ENCODE results near the gene RABEP1. TPM values are rescaled to one million over a fixed set of nuclear protein-coding genes. Genes with fewer than 3 reads are reported as not detected.

The RABEP1 gene
- total and polyA plus RNA-seq, 2 experiments from 2014 or later, result 31.0 to 47.9 TPM

- peaks cover 17% of the 10 kb centered on the region for H3K4me1 ChIP-seq (ENCODE audit: insufficient read depth)
- no peak overlapping the region for H3K4me3 ChIP-seq
- H4K20me1 ChIP-seq (ENCODE audit: insufficient read depth, poor library complexity, severe bottlenecking), result no peaks in the 10 kb centered on the region
- TF ChIP-seq EZH2phosphoT487 (IDR thresholded peaks at IDR 0.05; ENCODE audit: low read depth, severe bottlenecking, unreplicated experiment) (no peak), EZH2 (IDR thresholded peaks at IDR 0.05; ENCODE audit: borderline replicate concordance) (no peak), CTCF (IDR thresholded peaks at IDR 0.05; ENCODE audit: poor library complexity) (no peak)
- peak overlapping the region; percentile 52 for H3K27ac ChIP-seq
- WGBS (ENCODE audit: low lambda C conversion rate, missing lambda C conversion rate), result 57% methylated on average over 4 of the region's 4 CpGs
- H3K79me2 ChIP-seq, result peaks cover 69% of the 10 kb centered on the region
- peaks cover 3% of the 10 kb centered on the region for H3K36me3 ChIP-seq (replicated peaks; ENCODE audit: insufficient read depth, low read depth)
- H3K9me3 ChIP-seq (ENCODE audit: low read depth), result no peaks in the 10 kb centered on the region
- no peaks in the 10 kb centered on the region for H3K27me3 ChIP-seq
- no peak overlapping the region for H3K4me2 ChIP-seq
- no peak overlapping the region for H2AFZ ChIP-seq
- H3K9me2 ChIP-seq (replicated peaks; ENCODE audit: insufficient read depth), result no peaks in the 10 kb centered on the region
- DNase-seq (ENCODE audit: low spot score), result peak; percentile 49
These were observed 131.6 kb downstream of the RABEP1 start for GRCh38 chr17:5413682-5414081.

DNA sequence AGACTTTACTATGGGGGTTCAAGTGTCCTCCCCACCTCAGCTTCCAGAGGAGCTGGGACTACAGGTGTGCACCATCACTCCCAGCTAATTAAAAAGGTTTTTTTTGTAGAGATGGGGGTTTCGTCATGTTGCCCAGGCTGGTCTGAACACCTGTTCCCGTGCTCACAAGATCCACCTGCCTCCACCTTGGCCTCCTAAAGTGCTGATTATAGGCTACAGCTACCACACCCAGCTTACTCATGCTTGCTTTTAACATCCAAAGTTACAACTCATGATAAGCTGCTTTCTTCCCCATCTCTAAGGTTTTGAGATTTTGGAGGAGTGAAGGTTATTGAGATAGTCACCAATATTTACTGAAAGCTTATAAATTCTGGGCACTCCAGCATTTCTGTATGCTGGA, 134.8 kb downstream of the RABEP1 start:
- Histone ChIP-seq H3K4me1 (ENCODE audit: insufficient read depth) (peaks cover 28% of the 10 kb centered on the region), H3K4me2 (peak overlapping the region; percentile 74), H3K79me2 (peaks cover 73% of the 10 kb centered on the region), H3K27ac (peak overlapping the region; percentile 97), H2AFZ (no peak overlapping the region), H3K9me2 (replicated peaks; ENCODE audit: insufficient read depth) (no peaks in the 10 kb centered on the region), H3K27me3 (no peaks in the 10 kb centered on the region), H3K36me3 (replicated peaks; ENCODE audit: insufficient read depth, low read depth) (peaks cover 3% of the 10 kb centered on the region), H4K20me1 (ENCODE audit: insufficient read depth, poor library complexity, severe bottlenecking) (no peaks in the 10 kb centered on the region), H3K4me3 (no peak overlapping the region), H3K9me3 (ENCODE audit: low read depth) (no peaks in the 10 kb centered on the region)
- 78% methylated on average over 2 of the region's 2 CpGs for WGBS (ENCODE audit: low lambda C conversion rate, missing lambda C conversion rate)
- DNase-seq (ENCODE audit: low spot score), result peak; percentile 28
- no peak for TF ChIP-seq EZH2 (IDR thresholded peaks at IDR 0.05; ENCODE audit: borderline replicate concordance)
- no peak for TF ChIP-seq EZH2phosphoT487 (IDR thresholded peaks at IDR 0.05; ENCODE audit: low read depth, severe bottlenecking, unreplicated experiment)
- no peak for TF ChIP-seq CTCF (IDR thresholded peaks at IDR 0.05; ENCODE audit: poor library complexity)

DNA sequence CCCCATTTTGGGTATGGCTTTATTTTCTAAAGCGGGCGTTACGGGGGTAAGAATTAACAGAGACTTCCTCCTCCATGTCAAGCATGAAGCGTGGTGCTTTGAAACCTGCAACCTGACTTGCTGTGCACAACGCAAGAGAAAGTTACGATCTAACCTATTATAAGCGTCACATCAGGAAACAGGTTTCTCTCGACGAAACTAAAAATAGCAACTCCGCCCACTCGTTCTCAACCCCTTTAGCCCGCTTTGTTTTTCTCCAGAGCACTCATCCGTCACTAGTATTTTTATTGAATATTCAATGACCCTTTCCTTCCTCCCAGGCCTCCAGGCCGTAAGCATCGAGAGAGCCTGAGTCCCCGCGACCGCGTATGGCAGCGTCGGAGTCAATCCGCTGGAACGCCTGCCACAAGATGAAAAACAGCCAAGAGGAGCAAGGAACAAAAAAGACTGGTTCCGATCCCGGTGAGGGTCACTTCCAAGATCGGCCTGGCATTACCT, 136.8 kb downstream of the RABEP1 start:
- Histone ChIP-seq H3K9me3 (ENCODE audit: low read depth) (no peaks in the 10 kb centered on the region), H4K20me1 (ENCODE audit: insufficient read depth, poor library complexity, severe bottlenecking) (no peaks in the 10 kb centered on the region), H3K79me2 (peaks cover 75% of the 10 kb centered on the region), H3K27me3 (no peaks in the 10 kb centered on the region), H3K4me2 (peak overlapping the region; percentile 74), H2AFZ (peak overlapping the region; percentile 45), H3K36me3 (replicated peaks; ENCODE audit: insufficient read depth, low read depth) (no peaks in the 10 kb centered on the region), H3K9me2 (replicated peaks; ENCODE audit: insufficient read depth) (no peaks in the 10 kb centered on the region), H3K4me1 (ENCODE audit: insufficient read depth) (peaks cover 23% of the 10 kb centered on the region), H3K4me3 (peak overlapping the region; percentile 59), H3K27ac (peak overlapping the region; percentile 97)
- peak; percentile 78 for DNase-seq (ENCODE audit: low spot score)
- no peak for TF ChIP-seq EZH2phosphoT487 (IDR thresholded peaks at IDR 0.05; ENCODE audit: low read depth, severe bottlenecking, unreplicated experiment)
- TF ChIP-seq EZH2 (IDR thresholded peaks at IDR 0.05; ENCODE audit: borderline replicate concordance), result no peak
- TF ChIP-seq CTCF (IDR thresholded peaks at IDR 0.05; ENCODE audit: poor library complexity), result no peak
- under 1% methylated on average over 26 of the region's 26 CpGs for WGBS (ENCODE audit: low lambda C conversion rate, missing lambda C conversion rate)
